Measurements from ENCODE around the gene CLTA.

The CLTA gene

GRCh38 chr9:36247356-36247755 lies 56.6 kb downstream of the CLTA start:
- DNase-seq, result no peak

GRCh38 chr9:36248061-36248460 lies 57.3 kb downstream of the CLTA start:
- DNase-seq, result peak in 3 of 6 experiments; percentile 29 to 45 (median 34)

GRCh38 chr9:36249189-36249588 lies 58.5 kb downstream of the CLTA start:
- DNase-seq, result no peak

GRCh38 chr9:36250079-36250478 lies 59.4 kb downstream of the CLTA start:
- no peak for DNase-seq

GRCh38 chr9:36251428-36251827 lies 60.7 kb downstream of the CLTA start:
- no peak for DNase-seq

- DNase-seq, result peak; percentile 92 to 96 (median 94)
Observed at GRCh38 chr9:36258208-36258995, 67.7 kb downstream of the CLTA start, which contains the start of gene GNE. TSS of gene GNE (minus strand) at chr9:36258448. CDS start at chr9:36249355, 9,093 bp downstream.

GRCh38 chr9:36258996-36259533 lies 68.3 kb downstream of the CLTA start:
- no peak for DNase-seq

All from stimulated activated naive CD4-positive, alpha-beta T cell (primary cell).